Liver (tissue), 9 donors: Measurements from ENCODE around the gene LRRC32. TPM values are rescaled to one million over a fixed set of nuclear protein-coding genes. Genes with fewer than 3 reads are reported as not detected.

Source experiments
- DNase-seq: peaks from one replicate; pipeline ENCODE4 v3.0.0-alpha.2; 2017; ENCODE audit warnings: low spot score
- H3K27ac ChIP-seq, 2 donors: one replicate each; pipeline ENCODE4 v1.7.0; 2013; ENCODE audit warnings: inconsistent platforms in 2 of 2, low read length in 2 of 2, control low read depth in 1 of 2, low read depth in 1 of 2, mild to moderate bottlenecking in 1 of 2
- H3K27me3 ChIP-seq, 4 donors: one replicate each; pipeline versions ENCODE4 v1.6.1 to v1.7.0; 2013; ENCODE audit warnings: low read length in 3 of 4, inconsistent platforms in 1 of 4, mild to moderate bottlenecking in 1 of 4, moderate library complexity in 1 of 4; ENCODE audit not compliant: control insufficient read depth in 4 of 4, insufficient read depth in 4 of 4
- H3K36me3 ChIP-seq, 4 donors: one replicate each; pipeline versions ENCODE4 v1.6.1 to v1.7.0; 2013; ENCODE audit warnings: low read length in 3 of 4, mild to moderate bottlenecking in 3 of 4, low read depth in 1 of 4, moderate library complexity in 1 of 4; ENCODE audit not compliant: control insufficient read depth in 4 of 4, insufficient read depth in 3 of 4
- H3K4me1 ChIP-seq, 4 donors: one replicate each; pipeline versions ENCODE4 v1.6.1 to v1.7.0; 2013; ENCODE audit warnings: low read length in 3 of 4, mild to moderate bottlenecking in 3 of 4, moderate library complexity in 1 of 4; ENCODE audit not compliant: control insufficient read depth in 4 of 4, insufficient read depth in 4 of 4
- H3K4me3 ChIP-seq, 3 donors: one replicate each; pipeline versions ENCODE4 v1.6.1 to v1.7.0; 2013; ENCODE audit warnings: low read length in 3 of 3, control low read depth in 1 of 3, low read depth in 1 of 3, mild to moderate bottlenecking in 1 of 3
- H3K9ac ChIP-seq, 2 donors: one replicate each; pipeline ENCODE4 v1.7.0; 2013; ENCODE audit warnings: low read length in 2 of 2, mild to moderate bottlenecking in 2 of 2, moderate library complexity in 2 of 2, control low read depth in 1 of 2, low read depth in 1 of 2
- H3K9me3 ChIP-seq, 4 donors: one replicate each; pipeline versions ENCODE4 v1.6.1 to v1.7.0; 2013; ENCODE audit warnings: low read length in 3 of 4; ENCODE audit not compliant: control insufficient read depth in 4 of 4
- ATF3 ChIP-seq: IDR thresholded peaks from 2 replicates; pipeline ENCODE4 v1.6.1; 2016; ENCODE audit warnings: antibody characterized with exemption
- CTCF ChIP-seq: fragments of 150-350 bp; IDR thresholded peaks from 2 replicates; pipeline ENCODE4 v1.5.1; 2017; ENCODE audit warnings: improper control_type of control experiment, low read depth, low read length; ENCODE audit not compliant: missing input control
- EGR1 ChIP-seq, 2 donors: IDR thresholded peaks; 2 replicates each; pipeline ENCODE4 v1.6.1; 2016 to 2018; ENCODE audit warnings: antibody characterized with exemption in 2 of 2, low read depth in 2 of 2
- FOXA1 ChIP-seq: IDR thresholded peaks from 2 replicates; pipeline ENCODE4 v1.6.1; 2016; ENCODE audit warnings: antibody characterized with exemption
- FOXA2 ChIP-seq: IDR thresholded peaks from 2 replicates; pipeline ENCODE4 v1.6.1; 2016; ENCODE audit warnings: antibody characterized with exemption
- GABPA ChIP-seq, 2 donors: IDR thresholded peaks in 1 of 2; conservative IDR thresholded peaks in 1 of 2; 2 replicates each; pipeline ENCODE4 v1.6.1; 2016; ENCODE audit warnings: antibody characterized with exemption in 2 of 2, mild to moderate bottlenecking in 1 of 2, moderate library complexity in 1 of 2
- HNF4A ChIP-seq, 2 donors: conservative IDR thresholded peaks; 2 replicates each; pipeline ENCODE4 v1.6.1; 2016; ENCODE audit warnings: antibody characterized with exemption in 2 of 2, mild to moderate bottlenecking in 2 of 2
- HNF4G ChIP-seq: IDR thresholded peaks from 2 replicates; pipeline ENCODE4 v1.6.1; 2016; ENCODE audit warnings: antibody characterized with exemption
- JUND ChIP-seq, 2 donors: IDR thresholded peaks; 2 replicates each; pipeline ENCODE4 v1.6.1; 2016; ENCODE audit warnings: antibody characterized with exemption in 2 of 2
- NR2F2 ChIP-seq: IDR thresholded peaks from 2 replicates; pipeline ENCODE4 v1.6.1; 2016; ENCODE audit warnings: antibody characterized with exemption
- RAD21 ChIP-seq, 2 donors: IDR thresholded peaks; 2 replicates each; pipeline ENCODE4 v1.6.1; 2016; ENCODE audit warnings: antibody characterized with exemption in 2 of 2, mild to moderate bottlenecking in 2 of 2
- REST ChIP-seq: IDR thresholded peaks from 2 replicates; pipeline ENCODE4 v1.6.1; 2016; ENCODE audit warnings: antibody characterized with exemption, mild to moderate bottlenecking
- RXRA ChIP-seq, 2 donors: IDR thresholded peaks; 2 replicates each; pipeline ENCODE4 v1.6.1; 2017 to 2018; ENCODE audit warnings: antibody characterized with exemption in 2 of 2, mild to moderate bottlenecking in 1 of 2
- SP1 ChIP-seq: IDR thresholded peaks from 2 replicates; pipeline ENCODE4 v1.6.1; 2018; ENCODE audit warnings: antibody characterized with exemption, mild to moderate bottlenecking
- TAF1 ChIP-seq: conservative IDR thresholded peaks from 2 replicates; pipeline ENCODE4 v1.6.1; 2016; ENCODE audit warnings: antibody characterized with exemption, mild to moderate bottlenecking
- YY1 ChIP-seq: IDR thresholded peaks from 2 replicates; pipeline ENCODE4 v1.6.1; 2016; ENCODE audit warnings: antibody characterized with exemption, mild to moderate bottlenecking
- ZBTB33 ChIP-seq: IDR thresholded peaks from 2 replicates; pipeline ENCODE4 v1.6.1; 2016; ENCODE audit warnings: antibody characterized with exemption
- WGBS: extraction: QIAGEN DNeasy Blood & Tissue Kit; methylation state at CpG from one replicate; pipeline ENCODE4 v1.1.7; 2013; 5-methylcytosine and 5-hydroxymethylcytosine counted together
- polyA plus RNA-seq, 2 donors: library from polyadenylated mRNA; stranded (reverse) in 1 of 2; unstranded in 1 of 2; fragments of 200-250 nt in 1 of 2; fragments of >200 nt in 1 of 2; fragmentation: Nextera tagmentation in 1 of 2; extraction: Ambion mirVana in 1 of 2; gene quantifications; one replicate each; pipeline versions ENCODE4 v1.2.1 to v1.2.3, GENCODE V29; 2013 to 2015
- total RNA-seq, 2 donors: library from RNA; depleted of rRNA; stranded (reverse); fragments of >200 nt; gene quantifications; one replicate each; pipeline ENCODE4 v1.2.3, GENCODE V29; 2014
- TF ChIP-seq, protein P1 (sequence below): IDR thresholded peaks from 2 replicates; pipeline ENCODE4 v1.6.1; 2016; ENCODE audit warnings: antibody characterized with exemption
- donor health status: healthy.
- donor health status: healthy.
- donor health status: healthy.
- donor health status: healthy.
- donor health status: healthy.

Gene LRRC32
- total and polyA plus RNA-seq, 4 donors = 5.4 to 15.4 (median 9.3) TPM

GRCh38 chr11:76661306-76661751 is 9.2 kb downstream of the LRRC32 start (continued):
- TF ChIP-seq ATF3 = no peak
- TF ChIP-seq EGR1 (IDR thresholded peaks at IDR 0.05; ENCODE audit: low read depth in 2 of 2) = no peak
- TF ChIP-seq HNF4G = no peak
- TF ChIP-seq, protein P1, sequence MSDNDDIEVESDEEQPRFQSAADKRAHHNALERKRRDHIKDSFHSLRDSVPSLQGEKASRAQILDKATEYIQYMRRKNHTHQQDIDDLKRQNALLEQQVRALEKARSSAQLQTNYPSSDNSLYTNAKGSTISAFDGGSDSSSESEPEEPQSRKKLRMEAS = no peak

DNA sequence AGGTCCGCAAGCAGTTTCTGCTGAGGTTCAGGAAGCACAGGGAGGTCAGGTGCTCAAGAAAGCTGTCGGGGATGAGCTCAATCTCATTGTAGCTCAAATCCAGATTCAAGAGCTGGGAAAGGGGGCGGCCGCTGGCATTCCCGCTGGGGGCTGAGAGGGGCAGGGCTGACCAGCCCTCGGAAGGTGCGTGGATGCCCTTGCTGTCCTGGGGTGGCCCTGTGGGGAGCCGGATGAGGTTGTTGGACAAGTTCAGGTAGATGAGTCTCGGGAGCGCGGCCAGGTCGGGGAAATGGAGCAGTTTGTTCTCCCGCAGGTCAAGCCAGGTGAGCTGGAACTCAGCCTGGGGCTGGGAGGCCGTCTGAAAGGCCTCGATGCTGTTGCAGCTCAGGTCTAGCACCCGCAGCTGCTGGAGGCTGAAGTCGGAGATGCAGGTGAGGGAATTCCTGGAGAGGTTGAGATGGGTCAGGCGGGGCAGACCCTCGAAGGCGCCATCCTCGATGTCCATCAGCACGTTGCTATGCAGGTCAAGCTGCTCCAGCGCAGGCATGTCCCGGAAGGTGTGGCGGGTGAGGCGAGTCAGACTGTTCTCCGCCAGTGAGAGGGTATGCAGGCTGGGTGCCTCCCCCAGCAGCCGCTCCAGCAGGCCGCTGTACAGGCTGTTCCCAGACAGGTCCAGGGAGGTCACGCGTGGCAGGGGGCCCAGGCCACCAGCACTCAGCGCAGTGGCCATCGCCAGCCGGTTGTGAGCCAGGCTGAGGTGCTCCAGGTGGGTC is 9.8 kb downstream of the LRRC32 start:
- no peaks in the 10 kb centered on the region for H3K27me3 ChIP-seq
- H3K4me3 ChIP-seq = no peak overlapping the region
- no peaks in the 10 kb centered on the region for H3K36me3 ChIP-seq
- TF ChIP-seq FOXA2 (no peak), SP1 (no peak), JUND (IDR thresholded peaks at IDR 0.05) (no peak), RAD21 (IDR thresholded peaks at IDR 0.05) (no peak), RXRA (IDR thresholded peaks at IDR 0.05) (no peak), REST (no peak), EGR1 (IDR thresholded peaks at IDR 0.05; ENCODE audit: low read depth in 2 of 2) (no peak), FOXA1 (no peak)
- TF ChIP-seq, protein P1 = no peak
- no peak for DNase-seq
- H3K9me3 ChIP-seq = no peaks in the 10 kb centered on the region
- WGBS = 93% methylated on average over 34 of the region's 34 CpGs
- H3K27ac ChIP-seq = no peak overlapping the region
- H3K9ac ChIP-seq = no peak overlapping the region
- peaks cover 0 to 3% (median 0%) of the 10 kb centered on the region in 4 donors for H3K4me1 ChIP-seq

- Histone ChIP-seq H3K4me1 (peaks cover 0 to 3% (median 0%) of the 10 kb centered on the region in 4 donors), H3K9ac (no peak overlapping the region), H3K9me3 (no peaks in the 10 kb centered on the region), H3K4me3 (no peak overlapping the region), H3K36me3 (no peaks in the 10 kb centered on the region), H3K27me3 (no peaks in the 10 kb centered on the region), H3K27ac (no peak overlapping the region)
- WGBS = 90% methylated on average over 28 of the region's 28 CpGs
- no peak for TF ChIP-seq RAD21 (IDR thresholded peaks at IDR 0.05)
- TF ChIP-seq, protein P1 = no peak
- no peak for TF ChIP-seq SP1
- TF ChIP-seq FOXA2 = no peak
- no peak for TF ChIP-seq CTCF
- no peak for TF ChIP-seq GABPA (IDR thresholded peaks at IDR 0.05 in 1 of 2, conservative IDR thresholded peaks at IDR 0.05 in 1 of 2)
- TF ChIP-seq EGR1 (IDR thresholded peaks at IDR 0.05; ENCODE audit: low read depth in 2 of 2) = no peak
- TF ChIP-seq NR2F2 = no peak
- no peak for TF ChIP-seq HNF4G
- no peak for TF ChIP-seq ATF3
- no peak for TF ChIP-seq TAF1
- TF ChIP-seq YY1 = no peak
- no peak for TF ChIP-seq ZBTB33
- TF ChIP-seq HNF4A (conservative IDR thresholded peaks at IDR 0.05) = no peak
- no peak for TF ChIP-seq RXRA (IDR thresholded peaks at IDR 0.05)
- DNase-seq = no peak
Observed at GRCh38 chr11:76659672-76660532, 10.6 kb downstream of the LRRC32 start.
